Ishikawa (cell line): ENCODE measurements around the gene ATP11C.

Experiments used
- CREB1 ChIP-seq: IDR thresholded peaks from 2 replicates; pipeline ENCODE4 v1.6.1; 2012; ENCODE audit warnings: low read depth
- EP300 ChIP-seq: IDR thresholded peaks from 2 replicates; pipeline ENCODE4 v1.6.1; 2012; ENCODE audit warnings: borderline replicate concordance
- FOXM1 ChIP-seq: IDR thresholded peaks from 2 replicates; pipeline ENCODE4 v1.6.1; 2012; ENCODE audit warnings: low read depth, borderline replicate concordance
- RAD21 ChIP-seq: IDR thresholded peaks from 2 replicates; pipeline ENCODE4 v1.6.1; 2012; ENCODE audit warnings: low read depth
- TAF1 ChIP-seq: IDR thresholded peaks from 2 replicates; pipeline ENCODE4 v1.6.1; 2012; ENCODE audit warnings: low read depth, mild to moderate bottlenecking
- TCF12 ChIP-seq: IDR thresholded peaks from 2 replicates; pipeline ENCODE4 v1.6.1; 2012; ENCODE audit warnings: low read depth
- YY1 ChIP-seq: IDR thresholded peaks from 2 replicates; pipeline ENCODE4 v1.6.1; 2012; ENCODE audit warnings: low read depth
- TF ChIP-seq, protein P1 (sequence below): IDR thresholded peaks from 2 replicates; pipeline ENCODE4 v1.6.1; 2012
- TF ChIP-seq, protein P2 (sequence below): IDR thresholded peaks from 2 replicates; pipeline ENCODE4 v1.6.1; 2012; ENCODE audit warnings: low read depth, mild to moderate bottlenecking
- TF ChIP-seq, protein P3 (sequence below): IDR thresholded peaks from 2 replicates; pipeline ENCODE4 v1.6.1; 2012

DNA sequence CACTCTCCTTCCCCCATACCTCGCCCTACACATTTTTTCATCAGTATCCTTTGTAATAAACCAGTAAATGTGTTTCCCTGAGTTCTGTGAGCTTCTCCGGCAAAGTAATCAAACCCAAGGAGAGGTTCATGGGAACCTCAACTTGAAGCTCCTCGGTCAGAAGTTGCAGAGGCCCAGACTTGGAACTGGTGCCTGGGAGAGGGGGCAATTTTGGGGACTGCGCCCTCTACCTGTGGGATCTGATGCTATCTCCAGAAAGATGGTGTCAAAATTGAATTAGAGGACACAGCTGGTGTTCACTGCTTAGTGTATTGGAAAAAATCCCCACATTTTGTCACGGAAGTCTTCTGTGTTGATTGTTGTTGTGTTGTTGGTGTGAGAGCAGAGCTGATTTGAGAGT, 70.6 kb downstream of the ATP11C start:
- TF ChIP-seq EP300 (no peak), RAD21 (no peak), YY1 (no peak), TAF1 (no peak), CREB1 (no peak), FOXM1 (no peak), TCF12 (no peak)
- TF ChIP-seq, protein P1, sequence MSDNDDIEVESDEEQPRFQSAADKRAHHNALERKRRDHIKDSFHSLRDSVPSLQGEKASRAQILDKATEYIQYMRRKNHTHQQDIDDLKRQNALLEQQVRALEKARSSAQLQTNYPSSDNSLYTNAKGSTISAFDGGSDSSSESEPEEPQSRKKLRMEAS: no peak
- TF ChIP-seq, protein P2, sequence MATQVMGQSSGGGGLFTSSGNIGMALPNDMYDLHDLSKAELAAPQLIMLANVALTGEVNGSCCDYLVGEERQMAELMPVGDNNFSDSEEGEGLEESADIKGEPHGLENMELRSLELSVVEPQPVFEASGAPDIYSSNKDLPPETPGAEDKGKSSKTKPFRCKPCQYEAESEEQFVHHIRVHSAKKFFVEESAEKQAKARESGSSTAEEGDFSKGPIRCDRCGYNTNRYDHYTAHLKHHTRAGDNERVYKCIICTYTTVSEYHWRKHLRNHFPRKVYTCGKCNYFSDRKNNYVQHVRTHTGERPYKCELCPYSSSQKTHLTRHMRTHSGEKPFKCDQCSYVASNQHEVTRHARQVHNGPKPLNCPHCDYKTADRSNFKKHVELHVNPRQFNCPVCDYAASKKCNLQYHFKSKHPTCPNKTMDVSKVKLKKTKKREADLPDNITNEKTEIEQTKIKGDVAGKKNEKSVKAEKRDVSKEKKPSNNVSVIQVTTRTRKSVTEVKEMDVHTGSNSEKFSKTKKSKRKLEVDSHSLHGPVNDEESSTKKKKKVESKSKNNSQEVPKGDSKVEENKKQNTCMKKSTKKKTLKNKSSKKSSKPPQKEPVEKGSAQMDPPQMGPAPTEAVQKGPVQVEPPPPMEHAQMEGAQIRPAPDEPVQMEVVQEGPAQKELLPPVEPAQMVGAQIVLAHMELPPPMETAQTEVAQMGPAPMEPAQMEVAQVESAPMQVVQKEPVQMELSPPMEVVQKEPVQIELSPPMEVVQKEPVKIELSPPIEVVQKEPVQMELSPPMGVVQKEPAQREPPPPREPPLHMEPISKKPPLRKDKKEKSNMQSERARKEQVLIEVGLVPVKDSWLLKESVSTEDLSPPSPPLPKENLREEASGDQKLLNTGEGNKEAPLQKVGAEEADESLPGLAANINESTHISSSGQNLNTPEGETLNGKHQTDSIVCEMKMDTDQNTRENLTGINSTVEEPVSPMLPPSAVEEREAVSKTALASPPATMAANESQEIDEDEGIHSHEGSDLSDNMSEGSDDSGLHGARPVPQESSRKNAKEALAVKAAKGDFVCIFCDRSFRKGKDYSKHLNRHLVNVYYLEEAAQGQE: no peak
- TF ChIP-seq, protein P3, sequence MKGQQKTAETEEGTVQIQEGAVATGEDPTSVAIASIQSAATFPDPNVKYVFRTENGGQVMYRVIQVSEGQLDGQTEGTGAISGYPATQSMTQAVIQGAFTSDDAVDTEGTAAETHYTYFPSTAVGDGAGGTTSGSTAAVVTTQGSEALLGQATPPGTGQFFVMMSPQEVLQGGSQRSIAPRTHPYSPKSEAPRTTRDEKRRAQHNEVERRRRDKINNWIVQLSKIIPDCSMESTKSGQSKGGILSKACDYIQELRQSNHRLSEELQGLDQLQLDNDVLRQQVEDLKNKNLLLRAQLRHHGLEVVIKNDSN: no peak
